ENCODE results near the gene KCNN1. TPM values are rescaled to one million over a fixed set of nuclear protein-coding genes. Genes with fewer than 3 reads are reported as not detected.

The KCNN1 gene
- total RNA-seq, 1 experiment from 2014 or later, result 0.90 TPM

- Histone ChIP-seq H3K4me1 (ENCODE audit: control insufficient read depth, insufficient read depth, low read length) (peaks cover 21% of the 10 kb centered on the region), H3K9me3 (ENCODE audit: control insufficient read depth, insufficient read depth, low read depth, low read length) (no peaks in the 10 kb centered on the region), H3K4me3 (ENCODE audit: low read depth in 2 of 2, low read length in 2 of 2) (no peak overlapping the region), H3K27me3 (ENCODE audit: control insufficient read depth, insufficient read depth, low read length) (no peaks in the 10 kb centered on the region), H3K27ac (ENCODE audit: low read length) (peak overlapping the region; percentile 77), H3K36me3 (ENCODE audit: control insufficient read depth, insufficient read depth, low read length) (no peaks in the 10 kb centered on the region)
- intact Hi-C loops (cut with micrococcal nuclease; ENCODE audit: unreplicated experiment) (no loop called here), in situ Hi-C loops (cut with HindIII; ENCODE audit: low pct_unique_long_range_greater_than_20kb, low sequenced_read_pairs) (no loop called here)
- TF ChIP-seq TCF7L2 (IDR thresholded peaks at IDR 0.05; ENCODE audit: low read depth, low read length) (no peak), CTCF (IDR thresholded peaks at IDR 0.05) (no peak), REST (IDR thresholded peaks at IDR 0.05; ENCODE audit: insufficient read depth in 1 of 2, low read depth in 2 of 2, low read length in 1 of 2) (no peak)
- ATAC-seq (peak; percentile 78), DNase-seq (ENCODE audit: low read depth, low spot score) (no peak)
- POLR2A ChIA-PET, result no interaction called here
- CTCF ChIA-PET, result no interaction called here
- no TSS peak for BruUV-seq (replicated peaks)
These were observed 79.3 kb downstream of the KCNN1 start for GRCh38 chr19:18046059-18046718.

DNA sequence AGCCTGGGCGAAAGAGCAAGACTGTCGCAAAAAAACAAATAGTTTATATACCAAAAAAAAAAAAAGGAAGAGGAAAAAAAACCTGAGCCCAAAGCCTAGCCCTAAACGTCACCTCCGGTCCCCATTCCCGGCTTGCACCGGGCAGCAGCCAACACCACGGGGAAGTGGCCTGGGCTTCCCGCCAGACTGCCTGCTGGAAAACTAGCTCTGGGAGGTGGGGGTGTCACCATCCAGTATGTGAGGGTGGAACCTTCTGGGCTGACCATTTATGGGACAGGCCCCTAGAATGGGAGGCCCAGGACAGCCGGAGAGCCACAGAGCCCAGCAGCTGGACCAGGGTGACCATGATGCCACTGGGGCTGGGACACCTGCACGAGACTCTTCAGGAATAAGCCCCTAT is 82.5 kb downstream of the KCNN1 start:
- Histone ChIP-seq H3K27ac (ENCODE audit: low read length) (no peak overlapping the region; the same call in 1 of the 2 replicates), H3K36me3 (ENCODE audit: control insufficient read depth, insufficient read depth, low read length) (no peaks in the 10 kb centered on the region), H3K4me1 (ENCODE audit: control insufficient read depth, insufficient read depth, low read length) (peaks cover 25% of the 10 kb centered on the region), H3K27me3 (ENCODE audit: control insufficient read depth, insufficient read depth, low read length) (no peaks in the 10 kb centered on the region), H3K4me3 (ENCODE audit: low read depth in 2 of 2, low read length in 2 of 2) (no peak overlapping the region), H3K9me3 (ENCODE audit: control insufficient read depth, insufficient read depth, low read depth, low read length) (no peaks in the 10 kb centered on the region)
- no peak for DNase-seq (ENCODE audit: low read depth, low spot score)
- TF ChIP-seq REST (IDR thresholded peaks at IDR 0.05; ENCODE audit: insufficient read depth in 1 of 2, low read depth in 2 of 2, low read length in 1 of 2) (no peak), POLR2AphosphoS5 (IDR thresholded peaks at IDR 0.05; ENCODE audit: low read depth, low read length) (no peak), CTCF (IDR thresholded peaks at IDR 0.05) (no peak), TCF7L2 (IDR thresholded peaks at IDR 0.05; ENCODE audit: low read depth, low read length) (no peak), SIN3A (IDR thresholded peaks at IDR 0.05; ENCODE audit: borderline replicate concordance, insufficient read depth, low read depth, low read length) (no peak)
- no peak for ATAC-seq
- BruUV-seq (replicated peaks), result no TSS peak
- ChIA-PET CTCF (no interaction called here), POLR2A (no interaction called here)
- intact Hi-C loops (cut with micrococcal nuclease; ENCODE audit: unreplicated experiment), result no loop called here
- in situ Hi-C loops (cut with HindIII; ENCODE audit: low pct_unique_long_range_greater_than_20kb, low sequenced_read_pairs), result no loop called here

All from Panc1 (cell line).